Measurements from ENCODE around the gene BBLN.
A peak's percentile ranks its signal among the peaks of the same experiment; 100 is the strongest.
"Not testable (repeated sequence)": the region's sequence is repeated elsewhere in the genome, so short reads cannot be mapped to it uniquely, and the experiment has no call there.

BBLN gene

GRCh38 chr9:128159784-128160602 is at the start of gene BBLN:
BBLN (plus strand) TSS chr9:128160265; CDS start chr9:128160408, 143 bp downstream.
- peak within 1 kb of the TSS; percentile 92 for H3K4me3 ChIP-seq (replicated peaks; ENCODE audit: low read depth, low read length)
- TF ChIP-seq CTCF (IDR thresholded peaks at IDR 0.05; ENCODE audit: low read depth, low read length, missing control alignments): no peak
- DNase-seq (ENCODE audit: extremely low read depth, low read depth): peak; percentile 59

- not testable (repeated sequence) for DNase-seq (ENCODE audit: extremely low read depth, low read depth); H3K4me3 ChIP-seq (replicated peaks; ENCODE audit: low read depth, low read length)
Measured at GRCh38 chr9:128111726-128112125, 48.3 kb upstream of the BBLN start.

- no peak for TF ChIP-seq CTCF (IDR thresholded peaks at IDR 0.05; ENCODE audit: low read depth, low read length, missing control alignments)
- no peak overlapping the region for H3K4me3 ChIP-seq (replicated peaks; ENCODE audit: low read depth, low read length)
- DNase-seq (ENCODE audit: extremely low read depth, low read depth): no peak
Measured at GRCh38 chr9:128113526-128114325, 46.3 kb upstream of the BBLN start.

GRCh38 chr9:128114326-128115186 is 45.5 kb upstream of the BBLN start:
- no peak overlapping the region for H3K4me3 ChIP-seq (replicated peaks; ENCODE audit: low read depth, low read length)
- DNase-seq (ENCODE audit: extremely low read depth, low read depth): no peak
- TF ChIP-seq CTCF (IDR thresholded peaks at IDR 0.05; ENCODE audit: low read depth, low read length, missing control alignments): no peak

- no peak for DNase-seq (ENCODE audit: extremely low read depth, low read depth)
- no peak for TF ChIP-seq CTCF (IDR thresholded peaks at IDR 0.05; ENCODE audit: low read depth, low read length, missing control alignments)
- no peak overlapping the region for H3K4me3 ChIP-seq (replicated peaks; ENCODE audit: low read depth, low read length)
Measured at GRCh38 chr9:128115187-128116103, 44.6 kb upstream of the BBLN start.

- no peak for TF ChIP-seq CTCF (IDR thresholded peaks at IDR 0.05; ENCODE audit: low read depth, low read length, missing control alignments)
- no peak for DNase-seq (ENCODE audit: extremely low read depth, low read depth)
- H3K4me3 ChIP-seq (replicated peaks; ENCODE audit: low read depth, low read length): no peak overlapping the region
Measured at GRCh38 chr9:128116104-128117083, 43.7 kb upstream of the BBLN start.
